HG03175 (cell line): ENCODE data around the gene PDK2.

ENCODE experiments used
- ATAC-seq: cut with Tn5 transposase; IDR thresholded peaks from one replicate; pipeline ENCODE4 v1.9.1; 2021; ENCODE audit warnings: mild to moderate bottlenecking, moderate library complexity; ENCODE audit not compliant: unreplicated experiment

Gene PDK2

DNA sequence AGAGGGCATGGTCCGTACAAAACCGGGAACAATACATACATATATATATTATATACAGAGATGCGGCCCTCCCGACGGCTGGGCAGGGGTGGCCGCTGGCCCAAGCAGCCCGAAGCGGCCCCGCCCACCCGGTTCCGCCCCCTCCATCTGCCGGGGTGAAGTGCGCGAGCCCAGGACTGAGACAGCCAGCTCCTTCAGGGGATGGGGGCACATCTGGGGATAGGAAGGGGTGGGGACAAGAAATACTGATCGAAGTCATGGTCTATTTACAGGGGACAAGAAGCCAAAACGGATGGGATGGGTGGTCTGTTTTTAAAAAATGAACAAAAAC is 38.6 kb downstream of the PDK2 start:
- no peak for ATAC-seq

DNA sequence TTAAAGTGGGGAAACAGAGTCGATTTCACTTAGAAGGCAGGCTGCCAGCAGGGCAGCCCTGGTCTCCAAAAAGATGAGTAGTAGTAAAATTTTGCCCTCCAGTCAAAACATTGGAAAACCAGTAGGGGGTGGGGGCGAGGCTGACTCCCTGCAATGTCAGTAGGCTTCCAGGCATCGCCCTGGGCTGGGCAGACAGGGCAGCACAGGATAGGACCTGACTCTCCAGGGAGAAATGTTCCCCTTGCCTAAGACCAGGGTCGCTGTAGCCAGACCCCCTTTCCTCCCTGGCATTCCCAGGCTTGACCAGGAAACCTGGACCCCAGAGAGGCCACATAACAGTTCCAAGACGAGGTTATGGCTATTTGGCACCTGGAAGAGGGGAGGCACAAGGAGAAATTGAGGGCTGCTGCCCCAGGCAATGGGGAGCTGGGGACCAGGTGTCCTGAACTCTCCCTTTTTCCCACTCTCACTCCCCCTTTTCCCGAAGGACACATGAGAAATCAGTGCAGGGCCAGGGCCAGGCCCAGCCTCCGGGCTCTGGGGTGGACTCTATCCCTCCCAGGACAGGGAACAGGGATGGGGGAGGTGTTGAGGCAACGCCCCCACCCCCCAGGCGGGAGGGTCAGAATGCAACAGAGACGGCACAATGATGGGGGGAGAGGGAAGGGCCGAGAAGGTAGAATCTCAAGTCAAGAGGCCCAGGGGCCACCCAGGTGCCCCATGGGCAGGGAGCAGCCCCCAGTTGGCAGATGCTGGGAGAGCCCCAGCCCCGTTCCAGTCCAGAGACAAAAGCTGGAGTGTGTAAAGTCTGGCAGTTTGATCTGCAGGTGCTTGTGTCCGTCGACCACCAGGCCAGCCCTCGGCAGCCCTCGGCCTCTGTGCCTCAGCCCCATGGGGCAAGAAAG is 39.3 kb downstream of the PDK2 start:
- no peak for ATAC-seq

DNA sequence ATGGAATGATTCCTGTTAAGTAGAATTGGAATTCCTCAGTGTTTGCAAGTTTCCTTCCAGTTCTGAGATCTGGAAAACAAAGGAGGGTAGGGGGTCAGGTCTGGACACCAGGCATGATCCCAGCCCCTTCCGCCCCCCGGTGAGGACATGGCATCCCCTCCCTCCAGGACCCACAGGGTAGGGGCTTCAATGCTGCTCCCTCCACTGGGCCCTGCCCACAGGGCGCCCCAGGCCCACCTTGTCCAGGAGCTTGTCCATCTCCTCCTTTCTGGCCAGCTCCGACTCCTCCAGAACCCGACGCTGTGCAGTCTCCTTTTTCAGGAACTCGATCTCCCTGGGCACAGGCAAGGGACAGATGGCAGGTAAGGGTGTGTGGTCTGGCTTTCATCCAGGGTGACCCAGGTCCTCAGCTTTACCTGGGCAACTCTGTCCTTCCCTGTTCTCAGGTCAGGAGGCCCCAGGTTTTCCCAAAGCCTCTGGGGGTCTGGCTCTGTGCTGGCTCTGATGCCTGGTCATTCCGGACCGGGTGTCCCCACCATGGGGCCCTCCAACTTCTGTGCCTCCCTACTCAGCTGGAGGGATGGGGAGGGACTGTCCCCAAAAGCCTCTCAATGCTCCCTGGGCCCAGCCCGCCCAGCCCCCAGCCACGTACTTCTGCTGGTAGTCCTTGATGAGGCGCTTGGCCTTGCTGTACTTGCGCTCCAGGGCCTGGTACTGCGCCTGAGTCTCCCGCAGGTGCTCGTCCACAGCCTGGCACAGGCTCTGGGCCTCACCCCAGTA is 40.4 kb downstream of the PDK2 start:
- ATAC-seq, result no peak

DNA sequence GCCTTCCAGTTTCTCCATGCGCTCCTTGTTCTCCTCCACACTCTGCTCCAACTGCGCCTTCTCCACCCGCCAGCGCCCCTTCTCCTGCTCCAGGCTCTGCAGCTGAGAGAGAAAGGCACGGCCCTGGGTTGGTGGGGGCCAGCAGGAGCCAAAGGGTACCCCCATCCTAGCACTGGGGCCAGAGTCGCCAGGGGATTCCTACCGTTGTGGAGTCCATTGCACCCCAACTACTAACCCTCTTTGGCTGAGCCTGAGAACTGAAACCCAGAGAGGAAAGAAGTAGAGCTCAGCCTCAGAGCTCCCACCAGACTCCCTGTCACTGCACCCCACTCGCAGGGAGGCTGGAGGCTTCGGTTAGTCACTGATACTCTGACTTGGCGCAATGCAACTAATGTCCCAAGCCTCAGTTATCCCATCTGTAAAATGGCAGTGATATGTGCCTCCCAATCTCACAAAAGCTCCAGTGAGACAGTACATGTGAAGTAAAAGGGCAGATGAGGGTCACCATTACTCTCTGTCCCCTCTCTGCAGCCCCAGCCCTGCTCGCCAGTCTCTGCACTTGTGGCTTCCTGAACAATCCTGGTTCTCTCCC is 41.0 kb downstream of the PDK2 start:
- ATAC-seq, result no peak

DNA sequence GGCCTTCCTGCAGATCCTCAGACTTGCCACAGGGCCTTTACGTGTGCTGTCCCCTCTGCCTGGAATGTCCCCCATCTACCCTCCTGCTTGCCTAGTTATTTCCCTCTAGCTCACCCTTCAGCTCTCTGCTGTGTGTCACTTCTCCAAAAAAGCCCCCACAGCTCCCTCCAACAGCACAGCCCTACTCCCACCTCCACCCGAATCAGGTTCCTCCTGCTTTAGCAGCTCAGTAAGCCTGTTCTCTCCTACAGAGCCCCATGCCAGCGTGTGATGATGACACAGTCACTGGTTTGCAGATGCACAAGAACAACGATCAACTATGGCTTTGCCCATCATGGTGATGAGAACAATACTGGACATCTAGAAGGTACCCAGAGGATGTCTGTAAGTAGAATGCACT is 41.9 kb downstream of the PDK2 start:
- ATAC-seq, result no peak

DNA sequence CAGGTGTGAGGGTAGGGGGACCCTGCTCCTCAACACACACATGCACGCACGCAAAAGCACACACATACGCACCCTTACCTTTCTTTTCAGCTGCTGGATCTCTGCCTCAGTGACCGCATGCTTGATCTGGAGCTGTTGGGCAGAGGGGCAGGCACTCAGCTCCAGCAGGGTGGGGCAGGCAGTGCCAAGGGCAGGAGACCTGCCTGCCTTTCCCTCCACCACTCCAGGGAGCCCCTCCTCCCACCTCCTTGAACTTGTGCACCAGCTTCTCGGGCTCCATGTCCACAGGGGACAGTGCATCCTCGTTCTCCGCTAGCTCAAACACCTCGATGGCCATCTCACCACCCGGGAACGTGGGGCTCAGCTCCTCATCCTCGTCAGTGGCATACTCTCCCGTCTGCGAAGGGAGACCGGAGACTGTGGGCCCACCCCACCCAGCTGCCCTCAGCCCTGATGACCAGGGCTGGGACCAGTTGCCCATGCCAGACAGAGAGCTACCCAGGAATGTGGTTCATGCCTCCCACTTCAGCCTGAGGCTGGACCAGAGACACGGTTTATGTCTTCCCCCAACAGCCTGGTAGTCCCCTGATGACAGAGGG is 44.1 kb downstream of the PDK2 start:
- no peak for ATAC-seq

DNA sequence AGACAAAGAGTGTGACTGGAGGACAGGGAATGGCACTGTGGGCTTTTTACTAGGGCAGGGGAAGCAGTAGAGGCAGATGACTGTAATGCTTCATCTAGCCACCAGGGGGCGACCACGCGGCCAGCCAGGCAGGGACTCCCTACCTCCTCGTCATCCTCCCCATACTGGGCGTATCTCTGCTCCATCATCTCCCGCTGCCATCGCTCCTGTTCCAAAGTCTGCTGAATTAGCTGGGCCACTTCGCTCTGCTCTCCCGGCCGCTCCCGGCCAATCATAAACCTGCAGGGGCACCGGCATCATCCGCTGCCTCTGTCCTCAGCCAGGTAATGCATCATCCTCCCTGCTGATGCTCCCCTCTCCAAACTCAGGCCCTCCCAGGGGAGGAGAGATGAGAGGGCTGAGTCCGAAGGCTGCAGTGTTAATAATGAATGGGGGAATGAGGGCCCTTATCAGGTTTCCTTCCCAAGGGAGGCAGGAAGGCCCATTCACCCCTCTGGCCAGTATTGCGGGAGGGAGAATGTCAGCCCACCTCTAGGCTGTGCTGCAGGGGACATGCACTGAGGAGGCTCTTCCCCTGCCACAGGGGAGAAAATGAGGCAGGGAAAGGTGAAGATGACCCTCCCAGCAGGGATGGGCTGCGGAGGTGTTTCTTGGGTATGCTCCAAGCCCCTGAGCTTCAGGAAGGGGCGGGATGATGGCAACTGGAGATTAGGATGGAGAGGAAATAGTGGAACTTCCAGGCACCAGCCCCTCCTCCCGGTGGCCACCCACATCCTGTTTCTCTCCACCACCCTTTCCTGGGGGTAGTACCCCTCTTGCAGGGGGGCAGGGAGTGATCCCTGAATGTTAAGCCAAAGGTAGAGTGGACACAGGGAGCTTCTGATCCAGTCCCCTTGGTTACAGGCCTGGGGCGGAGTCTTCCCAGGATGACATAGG is 45.1 kb downstream of the PDK2 start:
- no peak for ATAC-seq

DNA sequence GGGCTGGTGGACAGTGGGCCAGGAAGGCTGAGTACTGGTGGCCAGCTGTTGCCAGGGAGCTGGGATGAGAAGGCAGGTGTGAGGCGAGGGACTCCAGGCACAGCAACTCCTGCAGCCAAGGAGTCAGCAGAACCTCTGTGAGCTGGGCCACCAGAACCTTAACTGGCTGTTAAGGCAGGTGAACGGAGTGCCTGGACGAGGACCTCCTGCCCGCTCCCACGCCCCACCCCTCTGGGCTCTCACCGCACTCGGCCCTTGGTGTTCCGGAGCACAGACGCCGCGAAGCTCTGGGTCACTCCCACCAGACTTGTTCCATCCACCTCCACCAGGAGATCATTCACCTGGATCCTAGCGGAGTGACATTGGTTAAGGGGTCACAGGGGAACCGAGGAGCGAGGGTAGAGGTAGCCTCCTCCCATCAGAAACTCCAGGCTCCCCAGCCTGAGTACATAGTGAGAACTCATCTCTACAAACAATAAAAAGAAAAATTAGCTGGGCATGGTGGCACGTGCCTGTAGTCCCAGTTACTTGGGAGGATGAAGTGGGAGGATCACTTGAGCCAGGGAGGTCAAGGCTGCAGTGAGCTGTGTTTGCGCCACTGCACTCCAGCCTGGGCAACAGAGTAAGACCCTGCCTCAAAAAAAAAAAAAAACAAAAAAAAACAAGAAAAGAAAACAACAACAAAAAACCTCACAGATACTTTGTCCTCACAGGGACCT is 46.0 kb downstream of the PDK2 start:
- no peak for ATAC-seq

DNA sequence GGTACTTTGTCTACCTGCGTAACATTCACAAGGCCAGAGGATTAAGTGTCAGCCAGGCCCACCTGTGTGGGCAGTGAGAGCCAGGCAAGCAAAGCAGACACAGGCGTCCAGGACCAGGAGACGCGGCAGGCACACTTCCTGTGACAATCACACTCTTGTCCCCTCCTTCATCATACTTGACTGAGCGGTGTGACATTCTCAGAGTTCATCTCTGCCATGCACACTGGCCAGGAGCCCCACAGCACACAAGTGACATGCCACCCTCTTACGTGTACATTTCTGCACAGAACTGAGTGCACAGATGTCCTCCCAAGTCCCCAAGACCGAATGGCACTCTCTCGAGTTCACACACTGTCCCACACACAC is 46.6 kb downstream of the PDK2 start:
- no peak for ATAC-seq

DNA sequence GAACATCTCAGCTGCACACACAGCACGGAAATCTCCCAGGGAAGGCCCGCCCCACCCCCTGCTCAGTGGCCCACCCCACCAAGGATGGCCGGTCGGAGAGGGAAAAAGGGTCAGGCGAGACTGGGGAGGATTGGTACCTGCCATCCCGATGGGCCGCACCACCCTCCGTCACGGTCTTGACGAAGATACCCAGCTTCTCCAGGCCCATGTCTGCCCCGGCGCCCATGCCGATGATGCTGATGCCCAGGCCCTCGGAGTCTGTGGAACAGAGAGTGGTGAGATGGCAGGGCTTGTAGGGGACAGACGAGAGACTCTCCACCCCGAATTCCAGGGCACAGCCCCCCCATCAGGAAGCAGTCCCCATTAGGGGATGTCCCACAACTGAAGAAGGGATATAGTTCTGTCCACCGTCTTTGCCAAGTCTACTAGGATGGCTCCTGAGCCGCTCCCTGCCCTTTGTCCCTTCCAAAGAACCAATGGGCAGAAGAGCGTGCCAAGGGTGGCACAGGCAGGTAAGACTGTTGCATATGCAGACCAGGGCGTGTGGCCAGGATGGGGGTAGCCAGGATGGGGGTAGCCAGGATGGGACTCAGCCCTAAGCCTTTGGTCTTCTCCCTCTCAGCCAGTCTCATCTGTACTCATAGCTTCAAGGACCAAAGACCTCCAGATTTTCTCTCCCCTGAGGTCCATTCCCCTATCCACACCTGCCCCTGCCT is 48.5 kb downstream of the PDK2 start:
- ATAC-seq, result no peak

DNA sequence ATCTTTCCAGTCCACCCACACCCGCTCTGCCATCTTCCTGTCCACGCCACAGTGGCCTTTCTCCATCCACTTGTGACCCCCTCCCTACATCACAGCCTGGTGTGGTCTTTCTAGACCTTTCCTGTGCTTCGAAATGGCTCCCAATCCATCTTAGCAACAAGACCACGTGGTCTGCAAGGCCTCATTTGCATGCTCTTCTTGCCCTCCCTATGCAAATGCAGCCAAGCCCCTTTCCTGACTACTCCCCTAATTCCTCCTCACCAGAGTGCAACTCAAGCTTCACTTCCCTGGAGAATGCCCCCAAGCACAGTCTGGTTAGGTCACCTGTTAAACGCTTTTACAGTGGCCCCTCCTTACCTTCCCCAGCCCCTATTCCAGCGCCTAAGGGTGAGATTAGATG is 49.2 kb downstream of the PDK2 start:
- no peak for ATAC-seq

DNA sequence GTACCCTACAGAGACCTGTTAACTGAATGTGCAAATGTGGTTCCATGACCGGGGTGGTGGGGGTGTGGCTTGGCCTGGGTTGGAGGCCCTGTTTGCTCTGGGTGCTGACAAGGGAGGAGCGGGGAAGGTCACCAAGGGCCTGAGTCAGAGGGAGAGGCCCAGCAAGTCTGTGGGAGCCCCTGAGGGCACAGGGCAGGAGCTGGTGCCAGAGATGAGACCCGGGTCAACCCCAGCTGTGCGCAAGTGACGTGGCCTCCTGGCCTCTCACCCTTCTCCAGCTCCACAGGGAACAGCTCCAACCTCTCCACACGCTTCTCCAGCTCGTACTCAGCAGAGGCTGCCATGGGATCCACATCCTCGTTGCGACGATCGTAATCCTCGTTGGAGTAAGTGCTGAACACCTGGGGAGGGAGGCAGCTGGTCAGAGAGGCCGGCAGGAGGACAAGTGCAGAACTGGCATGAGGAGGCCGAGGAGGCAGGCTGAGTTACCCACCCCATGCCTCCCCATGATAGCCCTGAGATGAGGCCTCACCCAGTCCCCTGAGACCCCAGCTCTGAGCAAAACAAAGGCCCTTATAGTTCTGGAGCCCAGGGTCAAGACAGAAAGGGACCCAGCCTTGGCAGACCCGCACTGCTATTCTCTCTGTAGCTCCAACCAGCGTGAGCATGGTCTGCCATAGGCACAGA is 49.8 kb downstream of the PDK2 start:
- no peak for ATAC-seq

DNA sequence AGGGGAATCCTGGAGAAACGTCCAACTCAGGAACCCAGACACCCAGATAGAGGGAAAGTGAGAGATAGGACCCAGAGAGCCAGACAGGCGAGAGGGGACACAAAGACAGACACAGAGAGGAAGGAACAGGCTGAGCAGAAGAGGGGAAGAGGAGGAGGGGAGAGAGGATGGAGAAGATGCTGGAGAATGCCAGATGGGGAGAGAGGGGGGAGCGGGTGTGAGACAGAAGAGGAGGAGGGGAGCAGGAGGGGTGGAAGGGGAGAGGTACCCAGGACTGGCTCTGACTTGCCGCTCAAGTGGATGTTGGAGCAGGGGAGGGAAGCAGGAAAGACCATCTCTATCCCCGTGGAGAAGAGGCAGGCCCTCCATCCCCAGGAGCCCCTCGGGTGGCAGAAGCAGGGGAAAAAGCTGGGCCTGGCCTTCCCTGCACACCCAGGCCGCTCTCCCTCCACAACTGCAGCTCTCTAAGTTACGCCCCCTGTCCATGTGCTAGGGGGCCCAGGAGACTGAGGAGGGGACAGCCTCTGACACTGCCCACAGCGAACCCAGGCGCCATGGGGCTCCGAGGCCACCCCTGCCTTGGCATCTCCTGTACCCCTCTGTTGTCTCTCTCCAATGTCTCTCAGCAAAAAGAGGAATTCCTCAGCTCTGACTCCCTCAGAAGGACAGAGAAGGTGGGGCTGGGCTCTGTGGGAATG is 50.5 kb downstream of the PDK2 start:
- ATAC-seq, result no peak

DNA sequence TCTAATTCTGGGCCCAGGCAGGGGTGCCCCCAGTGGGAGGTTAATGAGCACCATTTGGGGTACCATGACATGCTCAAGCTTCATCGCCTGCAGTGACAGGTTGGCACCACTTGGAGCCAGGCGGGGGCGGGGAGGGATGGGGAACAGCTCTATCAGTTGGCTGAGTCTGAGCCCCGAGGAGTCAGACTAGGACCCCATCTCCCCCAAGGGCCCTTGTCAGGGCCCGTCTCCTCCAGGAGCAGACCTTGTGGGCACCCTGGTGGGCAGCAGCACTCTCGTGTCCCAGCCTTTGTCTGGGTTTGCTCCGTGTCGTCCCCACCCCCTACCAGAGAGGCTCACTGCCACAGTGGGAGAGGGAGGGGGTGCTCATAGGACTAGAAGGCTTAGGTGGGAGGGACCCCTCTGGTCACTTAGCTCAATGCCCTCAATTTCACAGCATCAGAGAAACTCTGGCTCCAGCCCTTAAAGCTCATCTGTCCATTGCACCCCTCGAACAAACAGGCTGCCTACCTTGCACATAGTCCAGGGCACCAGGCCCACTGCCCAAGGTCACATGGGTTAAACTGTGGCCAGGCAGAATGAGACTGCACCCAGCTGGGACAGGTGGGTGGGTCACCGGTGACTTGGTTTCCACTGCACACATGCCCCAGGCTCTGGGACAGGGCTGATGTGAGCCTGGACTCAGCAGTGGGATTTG is 51.2 kb downstream of the PDK2 start:
- no peak for ATAC-seq

DNA sequence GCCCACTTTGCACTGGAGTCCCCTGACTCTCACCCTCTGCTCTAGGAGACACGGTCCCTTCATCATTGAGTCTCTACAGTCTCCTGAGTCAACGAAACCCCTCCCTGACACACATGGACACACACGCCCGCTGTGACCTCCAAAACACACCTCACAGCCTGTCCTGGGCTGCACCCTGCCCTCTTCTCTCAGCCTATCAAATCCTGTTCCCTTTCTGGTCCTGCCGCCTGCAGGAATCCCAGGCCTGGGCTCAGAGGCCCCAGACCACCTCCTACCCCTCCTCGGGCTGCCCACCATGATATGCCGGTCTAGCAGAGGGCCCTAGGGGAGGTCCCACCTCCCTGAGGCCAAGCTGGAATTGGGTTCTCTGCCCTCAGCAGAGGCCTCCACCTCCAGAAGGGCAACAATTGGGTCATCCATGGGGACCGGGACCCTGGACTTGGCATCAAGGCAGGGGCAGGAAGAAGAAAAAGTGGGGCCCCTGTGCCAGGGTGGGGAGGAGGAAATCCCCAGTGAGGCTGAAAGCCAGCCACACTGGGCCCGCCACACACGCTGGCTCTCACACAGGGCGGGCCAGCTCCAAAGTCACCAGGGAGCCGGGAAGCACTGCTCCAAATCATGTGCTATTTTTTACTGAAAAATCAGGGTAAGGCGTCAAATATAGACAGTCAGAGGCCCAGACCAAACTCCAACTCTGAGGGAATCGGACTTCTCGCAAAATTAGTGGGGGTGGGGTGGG is 51.9 kb downstream of the PDK2 start:
- no peak for ATAC-seq

DNA sequence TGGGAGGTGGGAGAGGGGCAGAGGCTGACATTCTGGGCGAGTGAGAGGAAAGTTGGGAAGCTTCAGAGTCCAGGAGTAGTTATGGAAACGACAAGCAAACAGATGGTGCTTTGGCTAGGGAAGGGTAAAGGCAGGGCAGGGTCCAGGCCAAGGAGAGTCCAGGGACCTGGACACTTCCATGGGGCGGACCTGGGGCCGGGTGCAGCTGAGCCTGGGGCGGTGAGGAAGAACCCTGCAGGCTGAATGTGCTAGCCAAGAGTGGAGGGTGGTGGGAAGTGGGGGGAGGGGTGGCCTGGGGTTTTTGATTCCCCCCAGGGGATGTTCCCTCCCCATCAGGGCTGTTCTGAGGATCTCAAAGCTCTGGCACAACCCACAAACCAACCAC is 52.7 kb downstream of the PDK2 start:
- no peak for ATAC-seq
